Osteocyte (in vitro differentiated cells): ENCODE data around the gene NPDC1. TPM values are rescaled to one million over a fixed set of nuclear protein-coding genes. Genes with fewer than 3 reads are reported as not detected.

Source experiments
- DNase-seq: peaks from one replicate; pipeline ENCODE4 v3.0.0; 2021; ENCODE audit warnings: mixed read lengths; ENCODE audit not compliant: unreplicated experiment; ENCODE audit errors: extremely low spot score
- H3K27ac Mint-ChIP-seq: one replicate; pipeline ENCODE4 v1.8.0; 2021; ENCODE audit warnings: mild to moderate bottlenecking, mixed read lengths; ENCODE audit not compliant: unreplicated experiment
- H3K27me3 Mint-ChIP-seq: one replicate; pipeline ENCODE4 v1.8.0; 2021; ENCODE audit warnings: mixed read lengths; ENCODE audit not compliant: unreplicated experiment
- H3K36me3 Mint-ChIP-seq: one replicate; pipeline ENCODE4 v1.8.0; 2021; ENCODE audit warnings: mixed read lengths; ENCODE audit not compliant: unreplicated experiment
- H3K4me1 Mint-ChIP-seq: one replicate; pipeline ENCODE4 v1.8.0; 2021; ENCODE audit warnings: mixed read lengths; ENCODE audit not compliant: unreplicated experiment
- H3K4me3 Mint-ChIP-seq: one replicate; pipeline ENCODE4 v1.8.0; 2021; ENCODE audit warnings: mild to moderate bottlenecking, moderate library complexity, mixed read lengths; ENCODE audit not compliant: unreplicated experiment
- H3K9me3 Mint-ChIP-seq: one replicate; pipeline ENCODE4 v1.8.0; 2021; ENCODE audit warnings: mixed read lengths; ENCODE audit not compliant: unreplicated experiment
- CTCF ChIP-seq: fragments of 200-600 bp; sonication (generic); IDR thresholded peaks from 2 replicates; pipeline ENCODE4 v1.5.0; 2021; ENCODE audit warnings: antibody characterized with exemption, mild to moderate bottlenecking, moderate library complexity
- total RNA-seq: library from RNA; stranded (reverse); gene quantifications from 2 replicates; pipeline ENCODE4 v1.2.1, GENCODE V29; 2021

NPDC1 gene
- total RNA-seq, 1 donor from 2014 or later = 91.0 TPM

GRCh38 chr9:137052293-137052692, 6.3 kb upstream of the NPDC1 start:
- H3K4me3 Mint-ChIP-seq = no peak overlapping the region
- TF ChIP-seq CTCF = no peak
- peaks cover 20% of the 10 kb centered on the region for H3K4me1 Mint-ChIP-seq
- DNase-seq = no peak
- no peaks in the 10 kb centered on the region for H3K36me3 Mint-ChIP-seq
- H3K9me3 Mint-ChIP-seq = no peaks in the 10 kb centered on the region
- peaks cover 17% of the 10 kb centered on the region for H3K27me3 Mint-ChIP-seq
- no peak overlapping the region for H3K27ac Mint-ChIP-seq

- no peak overlapping the region for H3K27ac Mint-ChIP-seq
- DNase-seq = no peak
- no peaks in the 10 kb centered on the region for H3K9me3 Mint-ChIP-seq
- H3K4me3 Mint-ChIP-seq = no peak overlapping the region
- peaks cover 17% of the 10 kb centered on the region for H3K4me1 Mint-ChIP-seq
- peaks cover 17% of the 10 kb centered on the region for H3K27me3 Mint-ChIP-seq
- TF ChIP-seq CTCF = no peak
- no peaks in the 10 kb centered on the region for H3K36me3 Mint-ChIP-seq
Measured at GRCh38 chr9:137051145-137051724, 5.3 kb upstream of the NPDC1 start.

- H3K9me3 Mint-ChIP-seq = no peaks in the 10 kb centered on the region
- DNase-seq = no peak
- H3K4me3 Mint-ChIP-seq = no peak overlapping the region
- H3K27me3 Mint-ChIP-seq = peaks cover 17% of the 10 kb centered on the region
- peaks cover 13% of the 10 kb centered on the region for H3K4me1 Mint-ChIP-seq
- TF ChIP-seq CTCF = no peak
- no peaks in the 10 kb centered on the region for H3K36me3 Mint-ChIP-seq
- no peak overlapping the region for H3K27ac Mint-ChIP-seq
Measured at GRCh38 chr9:137050570-137050969, 4.6 kb upstream of the NPDC1 start.

GRCh38 chr9:137049544-137050449, 3.8 kb upstream of the NPDC1 start:
- no peak overlapping the region for H3K4me3 Mint-ChIP-seq
- peaks cover 10% of the 10 kb centered on the region for H3K4me1 Mint-ChIP-seq
- H3K27ac Mint-ChIP-seq = no peak overlapping the region
- TF ChIP-seq CTCF = peak; percentile 65
- no peaks in the 10 kb centered on the region for H3K36me3 Mint-ChIP-seq
- H3K9me3 Mint-ChIP-seq = no peaks in the 10 kb centered on the region
- no peak for DNase-seq
- peaks cover 17% of the 10 kb centered on the region for H3K27me3 Mint-ChIP-seq
